Smooth muscle cell (in vitro differentiated cells): ENCODE results near the gene CAB39. TPM values are rescaled to one million over a fixed set of nuclear protein-coding genes. Genes with fewer than 3 reads are reported as not detected.

Experiments
- DNase-seq: peaks from one replicate; lab custom pipeline; 2025; ENCODE audit not compliant: unreplicated experiment; lab: John Stamatoyannopoulos, UW
- H2AFZ ChIP-seq: fragments of 200-600 bp; sonication (generic); 2 replicates; pipeline ENCODE4 v1.6.0; 2016; ENCODE audit warnings: antibody characterized with exemption, low read depth, mild to moderate bottlenecking
- H3F3A ChIP-seq: fragments of 200-600 bp; sonication (generic); 2 replicates; pipeline ENCODE4 v1.6.0; 2017; ENCODE audit warnings: antibody characterized with exemption, low read depth
- H3K27ac ChIP-seq: fragments of 200-600 bp; sonication (generic); 2 replicates; pipeline ENCODE4 v1.5.1; 2016; ENCODE audit warnings: low read depth, mild to moderate bottlenecking
- H3K27me3 ChIP-seq: fragments of 200-600 bp; sonication (generic); 2 replicates; pipeline ENCODE4 v1.6.1; 2016; ENCODE audit warnings: low read depth, mild to moderate bottlenecking
- H3K36me3 ChIP-seq: fragments of 200-600 bp; sonication (generic); 2 replicates; pipeline ENCODE4 v1.5.1; 2016; ENCODE audit warnings: low read depth
- H3K4me1 ChIP-seq: fragments of 200-600 bp; sonication (generic); 2 replicates; pipeline ENCODE4 v1.5.1; 2016; ENCODE audit warnings: low read depth
- H3K4me2 ChIP-seq: fragments of 200-600 bp; sonication (generic); 2 replicates; pipeline ENCODE4 v1.6.0; 2016; ENCODE audit warnings: mild to moderate bottlenecking
- H3K4me3 ChIP-seq: fragments of 200-600 bp; sonication (generic); 2 replicates; pipeline ENCODE4 v1.5.1; 2016; ENCODE audit warnings: mild to moderate bottlenecking
- H3K79me2 ChIP-seq: fragments of 200-600 bp; sonication (generic); 2 replicates; pipeline ENCODE4 v1.6.0; 2016; ENCODE audit warnings: low read depth, mild to moderate bottlenecking
- H3K9ac ChIP-seq: fragments of 200-600 bp; sonication (generic); 2 replicates; pipeline ENCODE4 v1.6.0; 2016; ENCODE audit warnings: low read depth
- H3K9me3 ChIP-seq: fragments of 200-600 bp; sonication (generic); replicated peaks from 2 replicates; pipeline ENCODE4 v1.5.1; 2016; ENCODE audit warnings: low read depth
- H4K20me1 ChIP-seq: fragments of 200-600 bp; sonication (generic); 2 replicates; pipeline ENCODE4 v1.6.0; 2016; ENCODE audit warnings: low read depth
- WGBS: methylation state at CpG from one replicate; pipeline ENCODE4 v1.1.7; 2016; ENCODE audit warnings: low lambda C conversion rate; 5-methylcytosine and 5-hydroxymethylcytosine counted together
- polyA plus RNA-seq: library from polyadenylated mRNA; unstranded; fragments of >200 nt; fragmentation: Nextera tagmentation; extraction: Ambion mirVana; gene quantifications from 2 replicates; pipeline ENCODE4 v1.2.1, GENCODE V29; 2016
- total RNA-seq: library from RNA; depleted of rRNA; stranded (reverse); fragments of >200 nt; gene quantifications from 2 replicates; pipeline ENCODE4 v1.2.3, GENCODE V29; 2014
- TF ChIP-seq, protein P1 (sequence below): fragments of 200-600 bp; sonication (generic); IDR thresholded peaks from 2 replicates; pipeline ENCODE4 v1.5.1; 2017; ENCODE audit warnings: borderline replicate concordance, mild to moderate bottlenecking, antibody characterized with exemption; ENCODE audit not compliant: insufficient read depth, poor library complexity, severe bottlenecking

The CAB39 gene
- total and polyA plus RNA-seq, 2 experiments from 2014 or later: 21.7 to 62.4 TPM

DNA sequence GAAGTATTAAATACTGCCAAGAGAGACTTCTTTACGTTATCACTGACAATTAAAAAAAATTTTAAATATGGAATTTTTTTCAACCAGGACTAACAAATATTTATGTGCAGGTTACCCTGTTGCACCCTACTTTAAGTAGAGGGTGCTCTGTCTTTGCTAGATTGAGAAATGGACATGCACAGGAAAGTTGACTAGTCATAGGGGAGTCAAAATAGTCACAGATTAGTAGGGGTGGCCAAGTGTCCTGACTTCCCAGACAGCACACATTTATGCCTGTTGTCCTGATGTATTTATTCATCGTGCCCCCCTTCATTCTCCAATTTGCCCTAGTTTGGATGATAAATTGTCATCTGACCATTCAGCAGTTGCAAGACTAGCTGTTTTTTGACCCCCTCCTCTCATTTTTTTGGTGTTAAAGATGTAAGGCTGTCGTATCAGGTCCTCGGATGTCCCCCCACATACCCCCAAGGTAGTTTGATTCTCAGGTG is 20.3 kb downstream of the CAB39 start:
- WGBS: 95% methylated on average over 4 of the region's 4 CpGs
- H3K79me2 ChIP-seq: peaks cover 95% of the 10 kb centered on the region
- no peaks in the 10 kb centered on the region for H3F3A ChIP-seq
- peaks cover 100% of the 10 kb centered on the region for H4K20me1 ChIP-seq
- no peak overlapping the region for H3K4me2 ChIP-seq
- TF ChIP-seq, protein P1, sequence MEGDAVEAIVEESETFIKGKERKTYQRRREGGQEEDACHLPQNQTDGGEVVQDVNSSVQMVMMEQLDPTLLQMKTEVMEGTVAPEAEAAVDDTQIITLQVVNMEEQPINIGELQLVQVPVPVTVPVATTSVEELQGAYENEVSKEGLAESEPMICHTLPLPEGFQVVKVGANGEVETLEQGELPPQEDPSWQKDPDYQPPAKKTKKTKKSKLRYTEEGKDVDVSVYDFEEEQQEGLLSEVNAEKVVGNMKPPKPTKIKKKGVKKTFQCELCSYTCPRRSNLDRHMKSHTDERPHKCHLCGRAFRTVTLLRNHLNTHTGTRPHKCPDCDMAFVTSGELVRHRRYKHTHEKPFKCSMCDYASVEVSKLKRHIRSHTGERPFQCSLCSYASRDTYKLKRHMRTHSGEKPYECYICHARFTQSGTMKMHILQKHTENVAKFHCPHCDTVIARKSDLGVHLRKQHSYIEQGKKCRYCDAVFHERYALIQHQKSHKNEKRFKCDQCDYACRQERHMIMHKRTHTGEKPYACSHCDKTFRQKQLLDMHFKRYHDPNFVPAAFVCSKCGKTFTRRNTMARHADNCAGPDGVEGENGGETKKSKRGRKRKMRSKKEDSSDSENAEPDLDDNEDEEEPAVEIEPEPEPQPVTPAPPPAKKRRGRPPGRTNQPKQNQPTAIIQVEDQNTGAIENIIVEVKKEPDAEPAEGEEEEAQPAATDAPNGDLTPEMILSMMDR: no peak
- H3K9ac ChIP-seq: no peak overlapping the region
- H3K9me3 ChIP-seq: no peaks in the 10 kb centered on the region
- H3K27ac ChIP-seq: no peak overlapping the region
- DNase-seq: no peak
- no peaks in the 10 kb centered on the region for H3K36me3 ChIP-seq
- H3K27me3 ChIP-seq: no peaks in the 10 kb centered on the region
- H2AFZ ChIP-seq: no peak overlapping the region
- H3K4me1 ChIP-seq: no peaks in the 10 kb centered on the region
- H3K4me3 ChIP-seq: no peak overlapping the region

DNA sequence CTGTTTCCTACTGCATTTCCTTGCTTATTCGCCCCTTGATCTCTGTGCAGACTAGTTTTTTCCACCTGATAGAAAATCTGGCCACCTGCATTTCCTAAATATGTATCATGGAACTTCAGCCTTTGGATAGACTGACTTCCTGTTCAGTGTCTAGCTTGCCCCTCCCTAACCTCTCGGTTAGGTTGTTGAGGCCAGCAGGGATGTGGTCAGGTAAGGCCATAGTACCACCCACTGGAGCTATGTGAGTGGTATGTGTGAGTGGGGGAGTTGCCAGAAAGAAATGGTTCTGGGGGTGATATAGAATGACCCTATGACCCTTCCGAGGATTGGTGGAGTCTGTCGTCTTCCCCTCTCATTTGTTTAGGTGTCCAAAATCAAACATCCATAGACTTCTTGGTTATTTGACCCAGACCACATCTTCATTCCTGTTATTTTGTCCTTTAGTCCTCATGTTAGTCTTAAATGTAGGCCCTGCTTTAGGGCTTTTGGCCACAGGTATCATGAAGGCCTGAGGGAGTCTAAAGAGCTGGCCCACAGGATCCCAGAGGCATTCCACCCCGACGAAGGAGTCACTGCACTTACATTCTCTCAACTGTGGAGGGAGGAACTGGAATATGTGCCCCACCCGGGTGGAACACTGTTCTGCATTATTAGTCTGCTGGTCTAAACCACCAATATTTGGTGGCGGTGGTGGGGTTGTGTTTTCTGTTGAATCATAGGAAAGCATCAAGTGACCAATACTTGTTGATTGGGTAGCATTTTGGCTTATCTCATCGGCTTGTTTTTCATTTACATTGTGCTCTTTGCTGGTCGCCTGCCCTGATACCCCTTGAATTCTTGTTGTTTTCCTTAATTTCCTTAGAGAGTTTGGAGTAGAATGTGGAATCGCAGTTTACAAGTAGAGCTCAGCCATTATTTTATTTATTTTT is 21.9 kb downstream of the CAB39 start:
- Histone ChIP-seq H3K4me2 (no peak overlapping the region), H3F3A (no peaks in the 10 kb centered on the region), H3K79me2 (peaks cover 91% of the 10 kb centered on the region), H3K27ac (no peak overlapping the region), H4K20me1 (peaks cover 100% of the 10 kb centered on the region), H3K36me3 (no peaks in the 10 kb centered on the region), H3K9me3 (no peaks in the 10 kb centered on the region), H3K4me1 (no peaks in the 10 kb centered on the region), H2AFZ (no peak overlapping the region), H3K27me3 (no peaks in the 10 kb centered on the region), H3K4me3 (no peak overlapping the region), H3K9ac (no peak overlapping the region)
- TF ChIP-seq, protein P1: no peak
- WGBS: 94% methylated on average over 11 of the region's 11 CpGs
- no peak for DNase-seq

DNA sequence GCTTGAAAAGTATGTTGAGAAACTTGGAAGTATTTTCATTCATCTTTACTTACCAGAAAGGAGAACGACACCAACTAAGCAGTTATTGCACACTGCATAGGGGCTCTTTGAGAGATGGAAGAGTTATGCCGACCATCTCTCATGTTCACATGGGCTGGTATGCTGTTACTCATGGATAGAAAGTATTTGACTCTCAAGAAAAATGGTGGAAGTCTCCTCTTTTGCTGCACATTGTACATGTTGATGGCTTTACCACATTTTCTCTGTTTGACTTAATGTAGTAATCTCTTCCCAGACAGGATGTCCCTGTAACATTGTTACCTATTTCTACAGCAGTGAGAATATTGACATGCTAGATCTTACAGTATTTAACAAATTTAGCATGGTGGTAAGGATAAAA is 23.2 kb downstream of the CAB39 start:
- H3K9ac ChIP-seq: no peak overlapping the region
- no peak overlapping the region for H3K27ac ChIP-seq
- peaks cover 99% of the 10 kb centered on the region for H4K20me1 ChIP-seq
- peaks cover 90% of the 10 kb centered on the region for H3K79me2 ChIP-seq
- H3K4me2 ChIP-seq: no peak overlapping the region
- DNase-seq: no peak
- H3K4me3 ChIP-seq: no peak overlapping the region
- no peaks in the 10 kb centered on the region for H3K4me1 ChIP-seq
- TF ChIP-seq, protein P1: no peak
- H3K36me3 ChIP-seq: no peaks in the 10 kb centered on the region
- no peaks in the 10 kb centered on the region for H3K9me3 ChIP-seq
- no peaks in the 10 kb centered on the region for H3K27me3 ChIP-seq
- WGBS: 92% methylated on average over 2 of the region's 2 CpGs
- H3F3A ChIP-seq: no peaks in the 10 kb centered on the region
- no peak overlapping the region for H2AFZ ChIP-seq
